HTERT RPE-1 (cell line): ENCODE results near the gene XRCC6.
"Not testable (repeated sequence)": the region's sequence is repeated elsewhere in the genome, so short reads cannot be mapped to it uniquely, and the experiment has no call there.

ENCODE experiments used
- in situ Hi-C: fragments of 300-500 bp; cut with MboI; formaldehyde crosslinking; loops from 4 replicates; pipeline ENCODE4 v1.14.3; 2020; ENCODE audit warnings: low sequenced_read_pairs

XRCC6 gene

DNA sequence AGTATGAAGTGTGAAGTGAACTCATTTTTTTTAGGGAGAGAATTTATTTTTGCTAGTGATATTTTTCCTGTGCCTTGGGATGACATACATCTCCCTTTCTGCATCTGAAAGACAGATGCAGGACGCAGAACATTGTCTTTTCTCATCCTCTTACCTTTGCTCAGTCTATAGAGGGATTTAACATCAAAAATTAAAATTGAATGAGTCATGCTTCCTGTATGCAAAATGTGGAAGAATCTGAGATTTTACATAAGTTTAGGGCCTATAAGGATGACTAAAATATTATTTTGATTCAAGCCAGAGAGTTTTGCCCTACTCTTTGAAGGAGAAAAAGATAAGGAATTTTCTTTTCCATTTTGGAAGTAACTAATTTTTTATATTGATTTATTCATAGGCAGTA is 27.3 kb downstream of the XRCC6 start:
- in situ Hi-C loops = no loop called here

DNA sequence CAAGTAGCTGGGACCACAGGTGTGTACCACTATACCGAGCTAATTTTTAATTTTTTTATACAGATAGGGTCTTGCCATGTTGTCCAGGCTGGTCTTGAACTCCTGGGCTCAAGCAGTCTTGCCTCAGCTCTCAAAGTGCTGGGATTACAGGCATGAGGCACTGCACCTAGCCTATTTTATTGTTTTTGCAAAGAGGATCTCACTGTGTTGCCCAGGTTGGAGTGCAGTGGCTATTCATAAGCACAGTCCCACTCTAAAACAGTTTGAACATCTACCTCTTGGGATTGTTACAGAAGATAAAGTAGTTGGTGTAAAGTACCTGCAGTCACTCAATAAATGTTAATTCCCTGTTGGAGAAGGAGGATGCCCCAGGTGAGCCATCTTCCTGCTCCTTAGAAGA is 29.1 kb downstream of the XRCC6 start:
- in situ Hi-C loops = no loop called here

DNA sequence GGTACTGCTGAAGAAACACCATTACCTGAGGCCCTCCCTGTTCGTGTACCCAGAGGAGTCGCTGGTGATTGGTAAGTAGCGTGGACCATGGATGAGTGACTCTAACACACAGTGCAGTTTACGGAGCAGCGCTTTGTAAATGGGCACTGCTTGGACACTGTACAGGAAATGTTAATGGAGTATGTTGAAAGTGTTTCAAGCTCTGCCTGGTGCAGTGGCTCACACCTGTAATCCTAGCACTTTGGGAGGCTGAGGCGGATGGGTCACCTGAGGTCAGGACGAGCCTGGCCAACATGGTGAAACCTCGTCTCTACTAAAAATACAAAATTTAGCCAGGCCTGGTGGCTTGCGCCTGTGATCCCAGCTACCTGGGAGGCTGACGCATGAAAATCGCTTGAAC is 29.7 kb downstream of the XRCC6 start:
- in situ Hi-C loops = no loop called here

DNA sequence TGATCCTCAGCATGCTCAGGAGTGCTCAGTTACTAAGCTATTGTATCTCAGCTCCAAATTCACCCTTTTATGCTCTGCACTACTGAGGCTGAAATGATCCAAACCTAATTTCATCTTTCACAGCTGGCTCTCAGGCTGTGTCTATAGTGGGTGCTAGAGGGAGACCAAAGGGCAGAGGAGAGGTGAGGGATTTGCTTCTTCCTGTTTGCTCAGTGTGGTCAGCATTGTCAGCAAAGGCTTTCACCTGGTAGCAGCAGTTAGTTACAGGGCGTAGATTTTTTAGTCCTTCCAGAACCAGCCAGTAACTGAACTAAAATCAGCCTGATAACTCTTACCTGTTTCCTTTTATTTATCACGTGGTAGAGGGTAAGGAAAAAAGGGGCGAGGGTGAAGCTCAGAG is 33.2 kb downstream of the XRCC6 start:
- in situ Hi-C loops = no loop called here

DNA sequence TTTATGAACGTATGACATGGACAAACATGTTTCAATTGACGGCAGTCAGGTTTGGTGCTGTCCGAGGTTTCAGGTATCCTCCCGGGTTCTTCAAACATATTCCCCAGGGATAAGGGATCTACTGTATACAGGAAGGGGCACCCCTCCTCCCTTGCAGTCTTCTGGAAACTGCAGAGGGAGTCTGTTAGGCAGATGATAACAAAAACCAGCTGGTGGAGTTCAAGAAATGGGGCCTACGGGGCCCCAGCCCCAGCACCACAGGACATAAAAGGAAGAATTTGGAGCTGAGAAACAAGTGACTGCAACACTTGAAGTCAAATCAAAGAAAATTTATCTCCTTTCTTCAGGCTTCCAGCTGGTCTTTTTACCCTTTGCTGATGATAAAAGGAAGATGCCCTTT is 35.5 kb downstream of the XRCC6 start:
- in situ Hi-C loops = no loop called here

DNA sequence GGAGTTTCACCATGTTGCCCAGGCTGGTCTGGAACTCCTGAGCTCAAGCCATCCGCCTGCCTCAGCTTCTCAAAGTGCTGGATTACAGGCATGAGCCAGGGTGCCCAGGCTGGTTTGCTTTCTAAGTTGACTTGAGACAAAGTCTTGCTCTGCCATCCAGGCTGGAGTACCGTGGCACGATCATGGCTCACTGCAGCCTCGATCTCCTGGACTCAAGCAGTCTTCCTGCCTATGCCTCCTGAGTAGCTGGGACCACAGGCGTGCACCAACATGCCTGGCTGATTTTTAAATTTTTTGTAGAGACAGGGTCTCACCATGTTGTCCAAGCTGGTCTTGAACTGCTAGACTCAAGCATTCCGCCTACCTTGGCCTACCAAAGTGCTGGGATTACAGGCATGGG is 36.6 kb downstream of the XRCC6 start:
- in situ Hi-C loops = no loop called here

DNA sequence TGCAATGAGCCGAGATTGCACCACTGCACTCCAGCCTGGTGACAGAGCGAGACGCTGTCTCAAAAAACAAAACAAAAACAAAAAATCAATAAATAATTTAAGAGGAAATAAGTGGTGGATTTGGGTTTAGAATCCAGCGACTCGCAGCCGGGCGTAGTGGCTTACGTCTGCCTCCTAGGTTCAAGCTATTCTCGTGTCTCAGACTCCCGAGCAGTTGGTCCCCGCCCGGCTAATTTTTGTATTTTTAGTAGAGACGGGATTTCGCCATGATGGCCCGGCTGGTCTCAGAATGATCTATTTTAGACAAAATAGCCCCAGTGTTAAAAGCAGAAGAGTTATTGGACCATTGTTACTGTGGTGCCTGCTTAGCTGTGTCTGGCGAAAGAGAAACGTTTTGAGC is 37.8 kb downstream of the XRCC6 start:
- in situ Hi-C loops = no loop called here

DNA sequence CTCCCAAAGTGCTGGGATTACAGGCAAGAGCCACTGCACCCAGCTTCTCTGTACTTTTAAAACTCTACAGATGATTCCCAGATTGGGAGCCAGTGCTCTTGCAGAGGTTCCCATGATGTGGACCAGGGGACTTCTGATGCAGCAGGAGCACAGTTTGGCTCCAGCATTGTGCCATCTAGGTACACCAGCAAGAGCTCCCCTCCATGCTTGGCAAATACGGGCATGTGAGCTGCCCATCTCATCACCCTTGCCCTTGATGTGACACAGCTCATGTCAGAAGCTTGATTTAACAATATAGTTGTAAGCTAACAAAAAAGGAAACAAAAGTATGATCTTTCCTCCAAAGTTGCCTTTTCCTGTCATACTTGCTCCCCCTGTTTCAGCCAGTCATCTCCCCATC is 38.8 kb downstream of the XRCC6 start:
- in situ Hi-C loops = no loop called here

DNA sequence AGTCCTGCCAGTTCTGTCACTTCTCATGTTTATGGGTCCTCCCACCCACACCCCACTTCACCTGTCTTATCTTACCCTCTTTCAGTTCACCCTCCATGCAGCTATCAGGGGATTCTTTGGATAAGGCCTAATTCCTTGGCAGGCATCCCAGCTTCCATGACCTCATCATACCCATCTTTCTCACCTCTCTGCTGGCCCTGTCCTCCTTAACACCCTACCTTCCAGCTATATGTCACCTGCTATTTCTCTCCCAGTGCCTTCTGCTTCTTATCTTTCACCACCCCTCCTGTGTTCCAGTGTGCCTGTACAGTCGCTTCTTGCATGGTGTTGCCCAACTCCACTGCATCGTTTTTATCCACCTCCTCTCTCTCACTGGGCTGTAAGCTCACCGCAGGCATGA is 39.3 kb downstream of the XRCC6 start:
- in situ Hi-C loops = no loop called here

DNA sequence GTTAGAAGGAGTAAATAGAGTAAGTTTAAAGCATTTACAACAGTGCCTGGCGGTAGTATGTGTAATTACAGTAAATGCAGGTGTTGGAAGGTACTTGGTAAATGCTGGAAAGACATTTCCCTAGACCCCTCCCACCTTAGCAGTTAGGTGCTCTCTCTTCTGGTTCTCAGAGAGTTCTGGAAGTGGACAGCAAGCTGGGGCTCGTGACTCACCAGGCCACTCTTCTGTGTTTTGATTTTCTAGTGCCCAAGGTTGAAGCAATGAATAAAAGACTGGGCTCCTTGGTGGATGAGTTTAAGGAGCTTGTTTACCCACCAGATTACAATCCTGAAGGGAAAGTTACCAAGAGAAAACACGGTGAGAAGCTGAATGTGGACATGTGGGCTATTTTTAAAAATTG is 40.0 kb downstream of the XRCC6 start:
- in situ Hi-C loops = no loop called here

DNA sequence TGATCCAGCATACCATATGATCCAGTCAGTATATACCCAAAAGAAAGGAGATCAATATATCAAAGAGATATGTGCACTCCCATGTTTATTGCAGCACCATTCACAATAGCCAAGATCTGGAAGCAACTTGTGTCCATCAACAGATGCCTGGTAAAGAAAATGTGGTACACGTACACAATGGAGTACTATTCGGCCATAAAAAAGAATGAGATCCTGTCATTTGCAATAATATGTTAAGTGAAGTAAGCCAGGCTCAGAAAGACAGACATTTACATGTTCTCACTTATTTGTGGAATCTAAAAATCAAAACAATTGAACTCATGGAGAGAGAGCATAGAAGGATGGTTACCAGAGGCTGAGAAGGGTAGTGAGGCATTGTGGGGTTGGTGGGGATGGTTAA is 40.6 kb downstream of the XRCC6 start:
- in situ Hi-C loops = no loop called here

DNA sequence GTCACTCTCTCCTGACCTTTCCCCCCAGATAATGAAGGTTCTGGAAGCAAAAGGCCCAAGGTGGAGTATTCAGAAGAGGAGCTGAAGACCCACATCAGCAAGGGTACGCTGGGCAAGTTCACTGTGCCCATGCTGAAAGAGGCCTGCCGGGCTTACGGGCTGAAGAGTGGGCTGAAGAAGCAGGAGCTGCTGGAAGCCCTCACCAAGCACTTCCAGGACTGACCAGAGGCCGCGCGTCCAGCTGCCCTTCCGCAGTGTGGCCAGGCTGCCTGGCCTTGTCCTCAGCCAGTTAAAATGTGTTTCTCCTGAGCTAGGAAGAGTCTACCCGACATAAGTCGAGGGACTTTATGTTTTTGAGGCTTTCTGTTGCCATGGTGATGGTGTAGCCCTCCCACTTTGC is 42.5 kb downstream of the XRCC6 start:
- in situ Hi-C loops = not testable (repeated sequence)

DNA sequence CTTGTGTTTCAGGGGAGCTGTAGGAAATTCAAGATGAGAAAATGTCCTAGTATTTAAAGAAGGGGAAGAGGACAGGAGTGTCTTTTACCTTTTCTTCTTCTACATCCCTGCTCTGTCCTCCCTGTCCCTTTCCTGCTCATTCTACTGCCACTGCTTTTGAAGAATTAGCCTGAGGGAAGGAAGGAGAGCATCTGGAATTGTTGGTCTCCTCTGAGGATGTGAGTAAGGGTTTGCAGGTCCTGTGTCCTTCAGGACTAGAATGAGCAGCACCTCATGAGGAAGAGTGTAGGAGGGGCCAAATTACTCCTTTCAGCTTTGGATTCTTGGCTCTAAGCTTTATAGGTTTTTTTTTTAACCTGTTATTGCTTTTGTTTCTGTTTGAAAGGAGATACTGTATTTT is 43.4 kb downstream of the XRCC6 start:
- in situ Hi-C loops = no loop called here

DNA sequence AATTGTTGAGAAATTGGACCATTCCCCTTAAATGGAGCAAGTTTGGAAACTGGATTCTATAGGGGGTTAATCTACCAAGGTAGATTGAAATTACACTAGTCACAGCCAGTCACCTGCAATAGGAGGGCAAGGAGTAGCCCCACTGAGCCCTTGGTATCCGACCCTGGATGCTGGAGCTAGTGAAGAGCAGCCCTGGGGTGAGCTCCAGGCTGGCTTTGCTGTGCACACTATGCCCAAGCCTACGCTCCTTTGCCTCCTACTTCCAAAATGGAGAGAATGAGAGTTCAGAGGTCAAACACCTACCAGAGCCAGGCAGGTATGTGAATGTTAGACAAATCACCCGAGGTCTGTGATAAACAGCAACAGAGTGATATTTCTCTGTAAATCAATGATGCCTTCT is 43.9 kb downstream of the XRCC6 start:
- in situ Hi-C loops = no loop called here

DNA sequence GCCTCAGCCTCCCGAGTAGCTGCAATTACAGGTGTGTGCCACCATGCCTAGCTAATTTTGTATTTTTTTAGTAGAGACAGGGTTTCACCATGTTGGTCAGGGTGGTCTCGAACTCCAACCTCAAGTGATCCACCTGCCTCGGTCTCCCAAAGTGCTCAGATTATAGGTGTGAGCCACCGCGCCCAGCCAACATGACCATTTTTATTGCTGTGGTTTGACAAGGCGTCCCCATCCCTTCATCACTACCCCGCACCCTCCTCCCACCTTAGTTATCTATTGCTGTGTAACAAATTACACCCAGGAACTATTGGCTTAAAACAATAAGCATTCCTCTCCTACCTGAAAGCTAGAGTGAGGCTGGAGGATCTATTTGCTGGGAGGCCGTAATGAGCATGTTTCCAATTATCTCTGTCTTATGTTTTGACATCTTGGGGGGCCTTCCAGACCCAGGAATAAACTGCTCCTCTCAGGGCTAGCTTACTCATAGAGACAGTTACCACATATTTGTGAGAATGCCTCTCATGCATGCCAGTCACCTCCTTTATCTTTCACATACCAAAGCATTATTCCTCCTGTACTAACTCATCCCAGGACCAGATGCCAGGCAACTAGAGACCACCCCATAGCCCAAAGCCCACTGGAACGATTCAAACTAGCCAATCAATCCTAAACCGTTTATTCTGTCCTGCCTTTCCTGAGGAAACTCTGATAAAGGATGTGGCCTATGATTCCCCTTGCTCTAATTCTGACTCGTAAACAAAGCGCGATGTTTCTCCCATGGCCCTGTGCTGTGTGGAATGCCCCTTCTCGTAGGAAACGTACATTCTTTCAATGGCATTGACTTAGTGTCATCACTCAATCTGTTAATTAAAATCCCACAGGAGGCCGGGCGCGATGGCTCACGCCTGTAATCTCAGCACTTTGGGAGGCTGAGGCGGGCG is 48.1 kb downstream of the XRCC6 start:
- in situ Hi-C loops = no loop called here

DNA sequence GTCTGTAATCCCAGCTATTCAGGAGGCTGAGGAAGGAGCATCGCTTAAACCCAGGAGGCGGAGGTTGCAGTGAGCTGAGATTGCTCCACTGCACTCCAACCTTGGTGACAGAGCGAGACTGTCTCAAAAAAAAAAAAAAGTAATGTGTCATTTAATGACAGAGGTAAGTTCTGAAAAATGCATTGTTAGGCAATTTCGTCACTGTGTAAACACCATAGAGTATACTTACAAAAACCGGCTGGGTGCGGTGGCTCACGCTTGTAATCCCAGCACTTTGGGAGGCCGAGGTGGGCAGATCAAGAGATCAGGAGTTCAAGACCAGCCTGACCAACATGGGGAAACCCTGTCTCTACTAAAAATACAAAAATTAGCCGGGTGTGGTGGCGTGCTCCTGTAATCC is 51.0 kb downstream of the XRCC6 start:
- in situ Hi-C loops = not testable (repeated sequence)

DNA sequence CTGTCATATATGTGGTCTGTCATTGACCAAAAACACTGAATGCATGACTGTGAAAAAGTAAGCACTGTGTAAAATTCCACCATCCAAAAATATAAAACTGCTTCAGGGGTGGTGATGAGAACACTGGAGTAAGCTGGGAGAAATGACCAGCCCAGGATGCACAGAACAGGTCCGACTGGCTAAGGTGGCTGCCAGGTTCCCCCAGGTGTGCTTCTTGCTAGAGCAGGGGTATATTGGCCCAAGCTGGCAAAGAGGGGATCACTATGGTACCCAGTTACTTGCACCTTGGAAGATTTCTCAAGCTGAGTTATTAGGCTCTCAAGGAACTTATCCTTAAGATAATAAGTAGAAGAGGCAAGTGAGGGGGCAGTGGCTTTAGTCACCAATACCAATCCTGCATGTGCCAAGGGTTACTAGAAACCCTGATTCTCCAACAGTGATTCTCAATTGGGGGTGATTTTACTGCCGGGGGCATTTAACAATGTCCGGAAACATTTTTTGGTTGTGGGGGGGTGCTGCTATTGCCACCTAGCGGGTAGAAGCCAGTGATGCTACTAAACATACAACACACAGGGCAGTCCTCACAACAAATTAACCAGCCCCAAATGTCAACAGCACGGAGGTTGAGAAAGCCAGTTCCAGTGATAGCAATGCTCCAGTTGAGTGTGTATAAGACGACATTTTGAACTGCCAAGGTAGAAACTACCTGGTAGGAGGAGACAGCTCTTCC is 51.9 kb downstream of the XRCC6 start:
- in situ Hi-C loops = no loop called here

DNA sequence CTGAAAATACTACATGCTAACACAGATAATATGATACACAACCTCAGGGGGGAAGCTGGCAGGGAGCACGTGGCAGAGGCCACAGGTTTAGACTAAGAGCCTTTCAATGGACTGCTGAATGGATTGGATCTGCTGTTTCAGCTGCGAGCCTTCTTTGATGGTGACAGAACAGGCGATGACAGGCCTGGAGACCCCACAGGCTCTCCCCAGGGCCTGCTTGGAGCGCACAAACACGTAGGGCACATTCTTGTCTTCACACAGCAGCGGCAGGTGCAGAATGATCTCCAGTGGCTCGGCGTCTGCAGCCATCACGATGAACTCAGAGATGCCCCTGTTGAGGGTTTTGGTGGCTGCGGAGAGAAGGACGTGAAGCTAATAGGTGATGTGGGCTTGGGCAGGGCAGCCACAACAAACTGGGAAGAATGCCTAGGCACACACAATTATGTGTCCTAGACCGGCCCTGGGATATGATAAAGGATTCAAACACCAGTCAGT is 53.8 kb downstream of the XRCC6 start:
- in situ Hi-C loops = no loop called here

DNA sequence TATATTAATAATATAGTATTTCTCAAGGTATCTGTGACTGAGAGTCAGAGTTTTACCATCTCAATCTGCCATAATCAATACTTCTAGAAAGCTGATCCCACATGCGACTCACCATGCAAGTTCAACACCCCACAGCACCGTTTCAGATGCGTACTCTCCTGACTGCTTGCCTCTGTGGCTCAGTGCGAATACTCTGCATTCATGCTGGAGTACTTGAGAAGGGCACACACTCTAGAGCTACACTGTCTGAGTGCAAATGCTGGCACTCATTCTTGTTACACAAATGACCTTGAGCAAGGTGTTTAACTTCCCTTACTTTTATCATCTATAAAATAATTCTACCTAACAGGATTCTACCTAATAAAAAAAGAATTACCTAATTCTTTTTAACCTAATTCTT is 55.0 kb downstream of the XRCC6 start:
- in situ Hi-C loops = no loop called here

DNA sequence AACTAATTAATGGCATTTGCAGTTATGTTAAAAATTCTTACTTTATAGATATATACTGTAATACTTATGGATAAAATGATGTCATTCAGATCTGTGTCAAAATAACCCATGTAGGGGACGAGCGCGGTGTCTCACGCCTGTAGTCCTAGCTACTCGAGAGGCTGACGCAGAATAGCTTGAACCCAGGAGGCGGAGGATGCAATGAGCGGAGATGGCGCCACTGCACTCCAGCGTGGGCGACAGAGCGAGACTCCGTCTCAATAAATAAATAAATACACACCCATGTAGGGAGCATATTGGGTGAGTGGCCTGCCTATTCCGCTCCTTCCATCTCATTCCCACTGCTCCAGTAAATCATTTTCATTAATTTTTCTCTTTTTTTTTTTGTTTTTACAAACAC is 60.5 kb downstream of the XRCC6 start:
- in situ Hi-C loops = no loop called here

DNA sequence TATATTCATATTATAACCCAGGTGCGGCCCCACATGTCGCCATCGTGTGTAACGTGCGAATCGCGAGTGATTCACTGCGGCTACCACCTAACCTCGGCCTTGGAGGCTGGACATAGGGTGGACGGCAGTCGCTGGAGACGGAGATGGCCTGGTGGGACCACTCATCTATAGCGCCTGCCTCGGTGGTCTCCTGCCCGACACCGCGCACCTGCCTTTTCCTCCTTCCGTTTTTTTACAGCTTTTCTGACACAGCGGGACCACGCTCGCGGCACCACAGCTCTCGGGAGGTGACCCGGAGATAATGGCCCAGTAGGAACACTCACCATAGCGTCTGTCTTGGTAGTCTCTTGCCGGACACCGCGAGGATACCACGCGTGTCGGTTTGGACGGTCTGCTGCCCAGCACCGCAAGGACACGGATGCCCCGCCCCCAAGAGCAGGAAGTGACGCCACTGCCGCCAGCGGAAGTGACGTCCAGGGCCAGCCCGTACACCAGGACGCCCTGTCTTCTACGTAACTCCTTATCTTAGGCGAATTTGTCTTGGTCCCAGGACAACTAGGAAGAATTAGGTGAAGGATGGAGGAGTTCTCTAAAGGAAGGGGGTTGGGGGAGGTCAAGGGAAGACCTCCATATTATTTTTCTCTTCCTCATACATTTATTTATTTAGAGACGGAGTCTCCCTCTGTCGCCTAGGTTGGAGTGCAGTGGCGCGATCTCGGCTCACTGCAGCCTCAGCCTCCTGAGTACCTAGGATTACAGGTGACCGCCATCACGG is 61.1 kb downstream of the XRCC6 start:
- in situ Hi-C loops = no loop called here
